ENCODE data around the gene CLEC2L.

DNA sequence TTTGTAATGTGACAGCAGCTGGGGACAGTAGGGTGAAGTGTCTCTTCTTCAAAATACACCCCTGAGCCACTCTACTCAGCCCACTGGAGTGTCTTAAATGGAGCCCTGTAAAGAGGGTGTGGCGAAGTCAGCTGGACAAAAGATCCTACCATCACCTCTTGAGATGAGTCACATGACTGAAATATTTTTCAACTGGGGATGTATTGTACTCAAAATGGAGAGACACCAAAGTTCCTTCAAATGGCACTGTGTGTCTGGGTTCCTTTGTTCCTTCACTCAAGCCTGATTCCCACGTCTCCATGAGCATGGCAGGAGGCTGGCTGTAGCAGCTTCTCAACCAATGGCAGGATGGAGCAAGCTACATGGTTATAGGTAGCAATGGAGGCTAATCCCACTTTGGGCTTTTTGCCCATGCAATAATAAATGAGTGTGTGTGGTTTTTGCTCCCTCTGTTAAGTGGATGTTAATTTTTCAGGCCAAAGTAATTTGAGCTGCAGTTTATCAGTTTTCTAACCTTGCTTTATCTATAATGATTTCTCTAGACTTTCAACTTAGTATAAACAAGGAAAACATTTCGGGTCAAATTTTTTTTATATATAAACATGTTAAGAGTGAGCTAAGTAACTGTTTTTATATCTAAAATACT lies 68.2 kb downstream of the CLEC2L start:
- TF ChIP-seq RAD21 (IDR thresholded peaks at IDR 0.05; ENCODE audit: low read depth) (no peak), EGR1 (IDR thresholded peaks at IDR 0.05) (no peak), FOXM1 (IDR thresholded peaks at IDR 0.05; ENCODE audit: borderline replicate concordance, low read depth) (no peak), EP300 (IDR thresholded peaks at IDR 0.05; ENCODE audit: borderline replicate concordance) (no peak), TAF1 (IDR thresholded peaks at IDR 0.05; ENCODE audit: low read depth) (no peak), MAX (IDR thresholded peaks at IDR 0.05) (no peak), YY1 (IDR thresholded peaks at IDR 0.05; ENCODE audit: low read depth) (no peak), NFIC (IDR thresholded peaks at IDR 0.05) (no peak), CEBPB (IDR thresholded peaks at IDR 0.05) (no peak), TEAD4 (IDR thresholded peaks at IDR 0.05) (no peak)
- TF ChIP-seq, protein P1, sequence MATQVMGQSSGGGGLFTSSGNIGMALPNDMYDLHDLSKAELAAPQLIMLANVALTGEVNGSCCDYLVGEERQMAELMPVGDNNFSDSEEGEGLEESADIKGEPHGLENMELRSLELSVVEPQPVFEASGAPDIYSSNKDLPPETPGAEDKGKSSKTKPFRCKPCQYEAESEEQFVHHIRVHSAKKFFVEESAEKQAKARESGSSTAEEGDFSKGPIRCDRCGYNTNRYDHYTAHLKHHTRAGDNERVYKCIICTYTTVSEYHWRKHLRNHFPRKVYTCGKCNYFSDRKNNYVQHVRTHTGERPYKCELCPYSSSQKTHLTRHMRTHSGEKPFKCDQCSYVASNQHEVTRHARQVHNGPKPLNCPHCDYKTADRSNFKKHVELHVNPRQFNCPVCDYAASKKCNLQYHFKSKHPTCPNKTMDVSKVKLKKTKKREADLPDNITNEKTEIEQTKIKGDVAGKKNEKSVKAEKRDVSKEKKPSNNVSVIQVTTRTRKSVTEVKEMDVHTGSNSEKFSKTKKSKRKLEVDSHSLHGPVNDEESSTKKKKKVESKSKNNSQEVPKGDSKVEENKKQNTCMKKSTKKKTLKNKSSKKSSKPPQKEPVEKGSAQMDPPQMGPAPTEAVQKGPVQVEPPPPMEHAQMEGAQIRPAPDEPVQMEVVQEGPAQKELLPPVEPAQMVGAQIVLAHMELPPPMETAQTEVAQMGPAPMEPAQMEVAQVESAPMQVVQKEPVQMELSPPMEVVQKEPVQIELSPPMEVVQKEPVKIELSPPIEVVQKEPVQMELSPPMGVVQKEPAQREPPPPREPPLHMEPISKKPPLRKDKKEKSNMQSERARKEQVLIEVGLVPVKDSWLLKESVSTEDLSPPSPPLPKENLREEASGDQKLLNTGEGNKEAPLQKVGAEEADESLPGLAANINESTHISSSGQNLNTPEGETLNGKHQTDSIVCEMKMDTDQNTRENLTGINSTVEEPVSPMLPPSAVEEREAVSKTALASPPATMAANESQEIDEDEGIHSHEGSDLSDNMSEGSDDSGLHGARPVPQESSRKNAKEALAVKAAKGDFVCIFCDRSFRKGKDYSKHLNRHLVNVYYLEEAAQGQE (IDR thresholded peaks at IDR 0.05; ENCODE audit: low read depth): no peak

Measured in Ishikawa (cell line).